MM.1S (cell line): Measurements from ENCODE around the gene SMOC1.

ENCODE experiments used
- DNase-seq: peaks from one replicate; pipeline ENCODE4 v3.0.0-alpha.2; 2015
- H2AFZ ChIP-seq: fragments of 300-600 bp; sonication (generic); 2 replicates; pipeline ENCODE4 v1.6.0; 2016; ENCODE audit warnings: antibody characterized with exemption, low read length
- H3F3A ChIP-seq: fragments of 300-600 bp; sonication (generic); 2 replicates; pipeline ENCODE4 v1.6.1; 2016; ENCODE audit warnings: mild to moderate bottlenecking, antibody characterized with exemption, low read length, moderate library complexity, mixed read lengths; ENCODE audit not compliant: insufficient read depth
- H3K27ac ChIP-seq: fragments of 300-600 bp; sonication (generic); 2 replicates; pipeline ENCODE4 v1.5.1; 2016; ENCODE audit warnings: mild to moderate bottlenecking, low read length
- H3K27me3 ChIP-seq: fragments of 300-600 bp; sonication (generic); replicated peaks from 2 replicates; pipeline ENCODE4 v1.6.0; 2016; ENCODE audit warnings: low read length; ENCODE audit not compliant: insufficient read depth
- H3K36me3 ChIP-seq: fragments of 300-600 bp; sonication (generic); replicated peaks from 2 replicates; pipeline ENCODE4 v1.6.1; 2016; ENCODE audit warnings: mild to moderate bottlenecking, low read length, mixed read lengths; ENCODE audit not compliant: insufficient read depth
- H3K4me1 ChIP-seq: fragments of 300-600 bp; sonication (generic); 2 replicates; pipeline ENCODE4 v1.6.1; 2016; ENCODE audit warnings: low read length, mixed read lengths
- H3K4me2 ChIP-seq: fragments of 300-600 bp; sonication (generic); 2 replicates; pipeline ENCODE4 v1.6.0; 2016; ENCODE audit warnings: low read depth, low read length
- H3K4me3 ChIP-seq: fragments of 300-600 bp; sonication (generic); 2 replicates; pipeline ENCODE4 v1.5.1; 2016; ENCODE audit warnings: low read length, mixed read lengths
- H3K79me2 ChIP-seq: fragments of 300-600 bp; sonication (generic); 2 replicates; pipeline ENCODE4 v1.6.1; 2016; ENCODE audit warnings: mixed run types, low read length, mixed read lengths
- H3K9ac ChIP-seq: fragments of 300-600 bp; sonication (generic); 2 replicates; pipeline ENCODE4 v1.6.1; 2016; ENCODE audit warnings: low read length, mixed read lengths
- H3K9me2 ChIP-seq: fragments of 300-600 bp; sonication (generic); replicated peaks from 2 replicates; pipeline ENCODE4 v1.6.1; 2016; ENCODE audit warnings: mild to moderate bottlenecking, low read length, mixed read lengths; ENCODE audit not compliant: insufficient read depth
- H3K9me3 ChIP-seq: fragments of 300-600 bp; sonication (generic); replicated peaks from 2 replicates; pipeline ENCODE4 v1.6.1; 2016; ENCODE audit warnings: mild to moderate bottlenecking, low read length, mixed read lengths; ENCODE audit not compliant: insufficient read depth
- H4K20me1 ChIP-seq: fragments of 300-600 bp; sonication (generic); 2 replicates; pipeline ENCODE4 v1.6.1; 2016; ENCODE audit warnings: mild to moderate bottlenecking, low read length, moderate library complexity, mixed read lengths; ENCODE audit not compliant: insufficient read depth
- EZH2 ChIP-seq: fragments of 300-600 bp; sonication (generic); optimal IDR thresholded peaks from 2 replicates; pipeline ENCODE3; 2017; ENCODE audit warnings: low read depth, mild to moderate bottlenecking, antibody characterized with exemption, low read length, mixed read lengths
- EZH2phosphoT487 ChIP-seq: fragments of 300-600 bp; sonication (generic); IDR thresholded peaks from 2 replicates; pipeline ENCODE4 v1.6.1; 2018; ENCODE audit warnings: antibody characterized with exemption, low read length
- TF ChIP-seq, protein P1 (sequence below): fragments of 300-600 bp; sonication (generic); IDR thresholded peaks from 2 replicates; pipeline ENCODE4 v1.5.1; 2016; ENCODE audit warnings: antibody characterized with exemption, low read length, mixed read lengths

SMOC1 gene

DNA sequence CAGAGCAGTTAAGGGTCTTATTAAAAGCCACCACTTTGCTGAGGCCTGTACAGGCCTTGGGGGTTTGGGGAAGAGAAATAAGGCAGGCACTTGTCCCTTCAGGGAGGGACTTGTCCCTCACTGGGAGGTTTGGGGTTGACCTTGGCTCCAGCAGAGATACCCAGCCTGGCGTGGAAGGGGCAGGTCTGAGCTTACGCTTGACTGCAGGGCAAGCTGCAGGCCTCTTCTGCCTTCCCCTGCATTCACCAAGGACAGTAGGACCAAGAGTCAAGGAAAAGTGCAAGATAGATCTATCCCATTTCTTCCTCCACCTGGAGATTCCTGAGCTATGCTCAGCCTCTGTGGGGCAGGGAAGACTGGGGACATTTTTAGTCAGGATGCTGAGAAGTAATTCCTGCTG is 154.3 kb downstream of the SMOC1 start:
- no peak for DNase-seq
- Histone ChIP-seq H2AFZ (no peak overlapping the region), H3K4me2 (no peak overlapping the region), H3K36me3 (no peaks in the 10 kb centered on the region), H3K79me2 (no peaks in the 10 kb centered on the region), H3K4me3 (no peak overlapping the region), H4K20me1 (no peaks in the 10 kb centered on the region), H3K27me3 (no peaks in the 10 kb centered on the region), H3F3A (no peaks in the 10 kb centered on the region), H3K4me1 (no peaks in the 10 kb centered on the region), H3K9me3 (no peaks in the 10 kb centered on the region), H3K9ac (no peak overlapping the region), H3K27ac (no peak overlapping the region), H3K9me2 (no peaks in the 10 kb centered on the region)
- TF ChIP-seq EZH2phosphoT487 (no peak), EZH2 (no peak)
- TF ChIP-seq, protein P1, sequence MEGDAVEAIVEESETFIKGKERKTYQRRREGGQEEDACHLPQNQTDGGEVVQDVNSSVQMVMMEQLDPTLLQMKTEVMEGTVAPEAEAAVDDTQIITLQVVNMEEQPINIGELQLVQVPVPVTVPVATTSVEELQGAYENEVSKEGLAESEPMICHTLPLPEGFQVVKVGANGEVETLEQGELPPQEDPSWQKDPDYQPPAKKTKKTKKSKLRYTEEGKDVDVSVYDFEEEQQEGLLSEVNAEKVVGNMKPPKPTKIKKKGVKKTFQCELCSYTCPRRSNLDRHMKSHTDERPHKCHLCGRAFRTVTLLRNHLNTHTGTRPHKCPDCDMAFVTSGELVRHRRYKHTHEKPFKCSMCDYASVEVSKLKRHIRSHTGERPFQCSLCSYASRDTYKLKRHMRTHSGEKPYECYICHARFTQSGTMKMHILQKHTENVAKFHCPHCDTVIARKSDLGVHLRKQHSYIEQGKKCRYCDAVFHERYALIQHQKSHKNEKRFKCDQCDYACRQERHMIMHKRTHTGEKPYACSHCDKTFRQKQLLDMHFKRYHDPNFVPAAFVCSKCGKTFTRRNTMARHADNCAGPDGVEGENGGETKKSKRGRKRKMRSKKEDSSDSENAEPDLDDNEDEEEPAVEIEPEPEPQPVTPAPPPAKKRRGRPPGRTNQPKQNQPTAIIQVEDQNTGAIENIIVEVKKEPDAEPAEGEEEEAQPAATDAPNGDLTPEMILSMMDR: no peak

DNA sequence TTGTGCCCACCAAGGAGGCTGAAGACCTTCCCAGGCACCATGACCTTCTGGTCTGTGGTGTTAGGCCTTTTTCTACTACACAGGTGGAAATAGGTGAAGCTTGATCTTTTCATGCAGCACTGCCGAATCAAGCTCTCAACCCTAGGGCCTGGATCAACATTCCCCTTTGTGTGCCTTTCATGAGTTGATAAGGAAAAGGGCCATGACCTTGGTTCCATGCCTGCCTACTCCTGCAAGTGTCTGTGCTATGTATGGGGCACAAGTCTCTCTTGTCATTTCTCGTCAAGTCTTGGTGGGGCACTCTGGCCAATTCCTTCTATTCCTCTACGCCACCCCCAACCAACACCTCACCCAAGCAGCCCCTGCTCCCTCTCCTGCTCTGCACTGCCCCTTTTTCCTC is 155.0 kb downstream of the SMOC1 start:
- Histone ChIP-seq H4K20me1 (no peaks in the 10 kb centered on the region), H2AFZ (no peak overlapping the region), H3K4me3 (no peak overlapping the region), H3K27ac (no peak overlapping the region), H3K36me3 (no peaks in the 10 kb centered on the region), H3K4me1 (no peaks in the 10 kb centered on the region), H3K4me2 (no peak overlapping the region), H3K9me3 (no peaks in the 10 kb centered on the region), H3K9me2 (no peaks in the 10 kb centered on the region), H3K27me3 (no peaks in the 10 kb centered on the region), H3F3A (no peaks in the 10 kb centered on the region), H3K79me2 (no peaks in the 10 kb centered on the region), H3K9ac (no peak overlapping the region)
- TF ChIP-seq EZH2: no peak
- TF ChIP-seq EZH2phosphoT487: no peak
- TF ChIP-seq, protein P1: no peak
- DNase-seq: no peak

DNA sequence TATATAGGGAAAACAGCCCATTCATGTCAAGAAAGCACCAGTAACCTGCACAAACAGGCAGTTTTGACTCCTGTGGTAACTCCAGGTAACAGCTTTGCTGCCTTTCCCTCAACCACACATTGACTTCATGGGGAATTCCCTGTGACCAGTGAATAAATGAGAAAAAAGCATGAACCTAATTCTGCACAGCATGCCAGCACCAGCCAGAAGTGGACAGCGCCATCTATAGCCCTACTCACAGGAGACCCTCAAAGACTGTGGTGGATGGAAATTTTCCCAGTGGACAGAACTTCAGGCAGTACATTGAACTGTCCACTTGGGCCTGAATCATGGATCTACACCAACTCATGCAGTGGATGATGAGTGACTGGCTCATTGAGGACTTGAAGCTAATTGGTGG is 157.4 kb downstream of the SMOC1 start:
- no peaks in the 10 kb centered on the region for H3K4me1 ChIP-seq
- no peaks in the 10 kb centered on the region for H3K27me3 ChIP-seq
- H3K27ac ChIP-seq: no peak overlapping the region
- no peaks in the 10 kb centered on the region for H3K36me3 ChIP-seq
- H3K79me2 ChIP-seq: no peaks in the 10 kb centered on the region
- H3F3A ChIP-seq: no peaks in the 10 kb centered on the region
- no peaks in the 10 kb centered on the region for H4K20me1 ChIP-seq
- H3K9me3 ChIP-seq: no peaks in the 10 kb centered on the region
- no peak overlapping the region for H3K4me3 ChIP-seq
- no peak overlapping the region for H3K9ac ChIP-seq
- no peak overlapping the region for H3K4me2 ChIP-seq
- DNase-seq: no peak
- no peaks in the 10 kb centered on the region for H3K9me2 ChIP-seq
- TF ChIP-seq EZH2phosphoT487 (no peak), EZH2 (no peak)
- TF ChIP-seq, protein P1: peak; percentile 12
- H2AFZ ChIP-seq: no peak overlapping the region
